ENCODE results near the gene ANKRD29. TPM values are rescaled to one million over a fixed set of nuclear protein-coding genes. Genes with fewer than 3 reads are reported as not detected.

Gene ANKRD29
- total and polyA plus RNA-seq, 9 of the 15 experiments (the other 6 are each of a cell fraction or from before 2014, with no cell fraction given), result 0.36 TPM; not detected in 8

- TF ChIP-seq CHCHD3 (CRISPR knock-in tag; IDR thresholded peaks at IDR 0.05) (no peak), DEAF1 (CRISPR knock-in tag; IDR thresholded peaks at IDR 0.05) (no peak)
Observed at GRCh38 chr18:23568281-23569138, 94.2 kb downstream of the ANKRD29 start (continued).

- FAIRE-seq, result no peak
- H3K36me3 ChIP-seq (ENCODE audit: control insufficient read depth, insufficient read depth, low read length), result peaks cover 86% of the 10 kb centered on the region
- no peaks in the 10 kb centered on the region for H3K4me1 ChIP-seq (replicated peaks in 1 of 2; ENCODE audit: control insufficient read depth in 2 of 2, insufficient read depth in 2 of 2, low read length in 2 of 2)
- POLR2A ChIA-PET, result no interaction called here
- H3K4me2 ChIP-seq (ENCODE audit: insufficient read depth, low read length), result no peak overlapping the region
- no TSS peak for BruUV-seq (replicated peaks)
- no peaks in the 10 kb centered on the region for H3K9me1 ChIP-seq (ENCODE audit: control insufficient read depth, insufficient read depth, low read length)
- no peaks in the 10 kb centered on the region for H3K79me2 ChIP-seq (ENCODE audit: control insufficient read depth, insufficient read depth, low read length)
- ATAC-seq, result no peak
- CTCF ChIA-PET (ENCODE audit: low intra/inter-chr PET ratio), result no interaction called here
- DNase-seq (ENCODE audit: extremely low read depth in 1 of 4, low spot score in 3 of 4), result no peak
- no peaks in the 10 kb centered on the region for H3K27me3 ChIP-seq (ENCODE audit: control insufficient read depth in 2 of 2, insufficient read depth in 2 of 2, low read length in 2 of 2)
- no peak overlapping the region for H3K27ac ChIP-seq (ENCODE audit: extremely low read depth, low read depth, low read length)
- no peak overlapping the region for H3K9ac ChIP-seq (ENCODE audit: insufficient read depth in 1 of 2, low read depth in 2 of 2, low read length in 2 of 2)
- 96% methylated on average over 3 of the region's 3 CpGs for WGBS (ENCODE audit: insufficient coverage, low coverage, missing lambda C conversion rate)
- in situ Hi-C loops (cut with MboI), result no loop called here
- intact Hi-C loops (cut with micrococcal nuclease), result no loop called here
- H4K20me1 ChIP-seq (replicated peaks; ENCODE audit: control insufficient read depth, insufficient read depth, low read length), result no peaks in the 10 kb centered on the region
- no peak overlapping the region for H2AFZ ChIP-seq (ENCODE audit: low read depth, low read length)
- no peaks in the 10 kb centered on the region for H3K9me3 ChIP-seq (replicated peaks; ENCODE audit: control insufficient read depth, insufficient read depth, low read depth, low read length)
- H3K4me3 ChIP-seq, result no peak overlapping the region
- TF ChIP-seq NCOA2 (IDR thresholded peaks at IDR 0.05; ENCODE audit: partially characterized antibody in 2 of 2) (no peak), RBBP5 (IDR thresholded peaks at IDR 0.05; ENCODE audit: borderline replicate concordance, insufficient read depth, low read length, poor library complexity, severe bottlenecking) (no peak), HBP1 (CRISPR knock-in tag; IDR thresholded peaks at IDR 0.05) (no peak), PHF21A (IDR thresholded peaks at IDR 0.05; ENCODE audit: borderline replicate concordance, low read depth) (no peak), ZBTB5 (IDR thresholded peaks at IDR 0.05) (no peak), TFAM (CRISPR knock-in tag; conservative IDR thresholded peaks at IDR 0.05) (no peak), ZNF707 (CRISPR knock-in tag; conservative IDR thresholded peaks at IDR 0.05) (no peak), SNIP1 (IDR thresholded peaks at IDR 0.05; ENCODE audit: low read depth) (no peak), SNAPC5 (CRISPR knock-in tag; IDR thresholded peaks at IDR 0.05) (no peak), PML (IDR thresholded peaks at IDR 0.05; ENCODE audit: low read length) (no peak), GABPB2 (CRISPR knock-in tag; conservative IDR thresholded peaks at IDR 0.05) (no peak), TBP (optimal IDR thresholded peaks at IDR 0.05; ENCODE audit: low read depth, low read length) (no peak), HNRNPL (IDR thresholded peaks at IDR 0.05; ENCODE audit: low read depth, low read length) (no peak)
Observed at GRCh38 chr18:23567671-23568070, 95.0 kb downstream of the ANKRD29 start.
